ENCODE measurements around the gene PRLHR. TPM values are rescaled to one million over a fixed set of nuclear protein-coding genes. Genes with fewer than 3 reads are reported as not detected.

PRLHR gene
- total and polyA plus RNA-seq, 2 of the 13 experiments (the other 11 are each of a cell fraction or from before 2014, with no cell fraction given): not detected

GRCh38 chr10:118595598-118596425, at the start of gene PRLHR (continued):
- TF ChIP-seq ZSCAN12 (CRISPR knock-in tag; IDR thresholded peaks at IDR 0.05): no peak
- TF ChIP-seq EP300 (IDR thresholded peaks at IDR 0.05; ENCODE audit: low read depth in 2 of 2, low read length in 2 of 2): no peak
- no peak for TF ChIP-seq EP300 (CRISPR knock-in tag; IDR thresholded peaks at IDR 0.05; ENCODE audit: borderline replicate concordance)
- 0 out of 2 replicates have a peak, but pooled peaks have one; percentile 11 for TF ChIP-seq EED (CRISPR knock-in tag; IDR thresholded peaks at IDR 0.05)
- TF ChIP-seq HMG20B (CRISPR knock-in tag; conservative IDR thresholded peaks at IDR 0.05): no peak
- TF ChIP-seq ETV6 (CRISPR knock-in tag; conservative IDR thresholded peaks at IDR 0.05): peak; percentile 49; the same call in 1 of the 2 replicates
- TF ChIP-seq ZBTB38 (CRISPR knock-in tag; IDR thresholded peaks at IDR 0.05): peak; percentile 24; the same call in 1 of the 2 replicates
- no peak for TF ChIP-seq ARNT (IDR thresholded peaks at IDR 0.05)
- no peak for TF ChIP-seq ZNF230 (CRISPR knock-in tag; IDR thresholded peaks at IDR 0.05)
- no peak for TF ChIP-seq ZNF251 (CRISPR knock-in tag; IDR thresholded peaks at IDR 0.05)
- no peak for TF ChIP-seq CAMTA2 (CRISPR knock-in tag; IDR thresholded peaks at IDR 0.05; ENCODE audit: borderline replicate concordance)
- 0 out of 2 replicates have a peak, but pooled peaks have one; percentile 68 for TF ChIP-seq SATB2 (CRISPR knock-in tag; IDR thresholded peaks at IDR 0.05)
- no peak for TF ChIP-seq AGO1 (IDR thresholded peaks at IDR 0.05; ENCODE audit: low read depth, low read length, poor library complexity, severe bottlenecking)
- peak; percentile 53; the same call in 1 of the 2 replicates for TF ChIP-seq ATF7-NPFF (CRISPR knock-in tag; IDR thresholded peaks at IDR 0.05; ENCODE audit: low read depth)
- no peak for TF ChIP-seq TBX3 (IDR thresholded peaks at IDR 0.05; ENCODE audit: borderline replicate concordance)
- 0 out of 2 replicates have a peak, but pooled peaks have one; percentile 31 for TF ChIP-seq ATF2 (CRISPR knock-in tag; IDR thresholded peaks at IDR 0.05)
- TF ChIP-seq ZC3H4 (CRISPR knock-in tag; IDR thresholded peaks at IDR 0.05; ENCODE audit: borderline replicate concordance): no peak
- TF ChIP-seq STAG1 (CRISPR knock-in tag; IDR thresholded peaks at IDR 0.05): no peak
- no peak for TF ChIP-seq MED1 (CRISPR knock-in tag; IDR thresholded peaks at IDR 0.05)
- TF ChIP-seq ZNF577 (CRISPR knock-in tag; IDR thresholded peaks at IDR 0.05; ENCODE audit: borderline replicate concordance, low read depth): no peak
- no peak for TF ChIP-seq PCBP2 (optimal IDR thresholded peaks at IDR 0.05; ENCODE audit: low read depth, low read length, poor library complexity, severe bottlenecking)
- peak; percentile 73; the same call in 1 of the 2 replicates for TF ChIP-seq HOXA5 (CRISPR knock-in tag; IDR thresholded peaks at IDR 0.05)
- TF ChIP-seq IKZF4 (CRISPR knock-in tag; IDR thresholded peaks at IDR 0.05; ENCODE audit: borderline replicate concordance, low read depth, not compliant biosample characterization): no peak
- no peak for TF ChIP-seq PBX3 (CRISPR knock-in tag; IDR thresholded peaks at IDR 0.05; ENCODE audit: borderline replicate concordance)
- TF ChIP-seq, protein P1, sequence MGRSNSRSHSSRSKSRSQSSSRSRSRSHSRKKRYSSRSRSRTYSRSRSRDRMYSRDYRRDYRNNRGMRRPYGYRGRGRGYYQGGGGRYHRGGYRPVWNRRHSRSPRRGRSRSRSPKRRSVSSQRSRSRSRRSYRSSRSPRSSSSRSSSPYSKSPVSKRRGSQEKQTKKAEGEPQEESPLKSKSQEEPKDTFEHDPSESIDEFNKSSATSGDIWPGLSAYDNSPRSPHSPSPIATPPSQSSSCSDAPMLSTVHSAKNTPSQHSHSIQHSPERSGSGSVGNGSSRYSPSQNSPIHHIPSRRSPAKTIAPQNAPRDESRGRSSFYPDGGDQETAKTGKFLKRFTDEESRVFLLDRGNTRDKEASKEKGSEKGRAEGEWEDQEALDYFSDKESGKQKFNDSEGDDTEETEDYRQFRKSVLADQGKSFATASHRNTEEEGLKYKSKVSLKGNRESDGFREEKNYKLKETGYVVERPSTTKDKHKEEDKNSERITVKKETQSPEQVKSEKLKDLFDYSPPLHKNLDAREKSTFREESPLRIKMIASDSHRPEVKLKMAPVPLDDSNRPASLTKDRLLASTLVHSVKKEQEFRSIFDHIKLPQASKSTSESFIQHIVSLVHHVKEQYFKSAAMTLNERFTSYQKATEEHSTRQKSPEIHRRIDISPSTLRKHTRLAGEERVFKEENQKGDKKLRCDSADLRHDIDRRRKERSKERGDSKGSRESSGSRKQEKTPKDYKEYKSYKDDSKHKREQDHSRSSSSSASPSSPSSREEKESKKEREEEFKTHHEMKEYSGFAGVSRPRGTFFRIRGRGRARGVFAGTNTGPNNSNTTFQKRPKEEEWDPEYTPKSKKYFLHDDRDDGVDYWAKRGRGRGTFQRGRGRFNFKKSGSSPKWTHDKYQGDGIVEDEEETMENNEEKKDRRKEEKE (IDR thresholded peaks at IDR 0.05): no peak
- TF ChIP-seq CHD2 (IDR thresholded peaks at IDR 0.05; ENCODE audit: low read depth, low read length): no peak

Data from HepG2 (cell line).